DOHH2 (cell line): ENCODE measurements around the gene NASP.

ENCODE experiments used
- CTCF ChIP-seq: fragments of 200-600 bp; sonication (generic); IDR thresholded peaks from one replicate; pipeline ENCODE4 v1.5.1; 2014; ENCODE audit warnings: antibody characterized with exemption, mild to moderate bottlenecking, low read depth, low read length; ENCODE audit not compliant: poor library complexity, severe bottlenecking
- EZH2phosphoT487 ChIP-seq: fragments of 200-600 bp; sonication (generic); IDR thresholded peaks from 2 replicates; pipeline ENCODE4 v1.6.1; 2017; ENCODE audit warnings: borderline replicate concordance, mild to moderate bottlenecking, antibody characterized with exemption, low read length, moderate library complexity, mixed read lengths

- TF ChIP-seq CTCF (no peak), EZH2phosphoT487 (no peak)
Observed at GRCh38 chr1:45574105-45574626, 9.7 kb upstream of the NASP start.
